Limb (tissue), 2 donors: ENCODE results near the gene RAB24.

Source experiments
- DNase-seq, 2 donors: peaks; one replicate each; pipeline ENCODE4 v3.0.0-alpha.2; 2016; ENCODE audit errors: extremely low spot score in 2 of 2

RAB24 gene

DNA sequence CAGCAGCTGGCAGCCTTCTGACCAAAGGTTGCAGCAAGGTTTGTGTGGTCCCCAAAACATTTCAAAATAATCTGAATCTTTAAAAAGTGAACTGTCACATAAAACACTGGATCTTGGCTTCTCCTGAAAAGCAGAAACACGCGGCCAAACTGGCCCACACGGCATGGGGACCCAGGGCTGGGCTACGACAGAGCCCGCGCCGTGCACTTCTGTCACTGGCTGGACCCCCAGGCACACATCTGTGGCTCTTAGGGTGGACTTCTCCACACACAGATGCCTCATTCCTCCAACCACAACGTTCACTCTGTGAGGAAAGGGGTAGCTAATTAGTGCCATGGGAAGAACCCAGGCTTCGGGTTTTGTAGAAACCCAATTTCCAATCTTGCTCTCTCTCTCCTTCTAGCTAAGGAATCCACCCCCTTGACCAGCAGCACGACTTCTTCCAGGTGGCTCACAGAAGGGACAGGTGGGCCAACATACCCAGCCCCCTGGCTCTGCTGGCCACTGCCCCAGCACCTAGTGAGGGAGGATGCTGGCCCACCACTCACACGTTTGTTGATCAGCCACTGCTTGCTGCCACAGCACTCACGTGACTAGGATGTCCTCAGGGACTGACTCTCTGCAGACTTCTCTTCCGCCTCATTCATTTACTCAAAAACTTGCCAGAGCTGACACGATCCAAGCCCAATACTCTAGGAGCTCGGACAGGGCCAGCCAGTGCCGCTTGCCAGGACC lies 30.1 kb upstream of the RAB24 start:
- DNase-seq = no peak

DNA sequence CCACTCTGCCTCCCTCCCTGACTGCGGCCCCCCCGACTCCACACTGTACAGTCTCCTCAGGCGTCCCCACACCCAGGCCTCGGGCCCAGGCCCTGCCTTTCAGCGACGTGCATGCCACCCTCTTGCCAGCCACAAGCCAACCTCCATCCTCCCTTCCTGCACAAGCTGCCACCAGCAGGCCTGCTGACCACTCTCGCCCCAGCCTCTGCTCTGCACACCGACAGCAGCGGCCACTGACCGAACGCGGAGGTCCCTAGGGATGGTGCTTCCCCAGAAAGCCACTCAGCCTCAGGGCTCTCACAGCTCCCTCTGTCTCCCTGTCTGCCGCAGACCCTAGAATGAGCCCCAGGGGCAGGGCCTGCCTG lies 29.4 kb upstream of the RAB24 start:
- DNase-seq = no peak

DNA sequence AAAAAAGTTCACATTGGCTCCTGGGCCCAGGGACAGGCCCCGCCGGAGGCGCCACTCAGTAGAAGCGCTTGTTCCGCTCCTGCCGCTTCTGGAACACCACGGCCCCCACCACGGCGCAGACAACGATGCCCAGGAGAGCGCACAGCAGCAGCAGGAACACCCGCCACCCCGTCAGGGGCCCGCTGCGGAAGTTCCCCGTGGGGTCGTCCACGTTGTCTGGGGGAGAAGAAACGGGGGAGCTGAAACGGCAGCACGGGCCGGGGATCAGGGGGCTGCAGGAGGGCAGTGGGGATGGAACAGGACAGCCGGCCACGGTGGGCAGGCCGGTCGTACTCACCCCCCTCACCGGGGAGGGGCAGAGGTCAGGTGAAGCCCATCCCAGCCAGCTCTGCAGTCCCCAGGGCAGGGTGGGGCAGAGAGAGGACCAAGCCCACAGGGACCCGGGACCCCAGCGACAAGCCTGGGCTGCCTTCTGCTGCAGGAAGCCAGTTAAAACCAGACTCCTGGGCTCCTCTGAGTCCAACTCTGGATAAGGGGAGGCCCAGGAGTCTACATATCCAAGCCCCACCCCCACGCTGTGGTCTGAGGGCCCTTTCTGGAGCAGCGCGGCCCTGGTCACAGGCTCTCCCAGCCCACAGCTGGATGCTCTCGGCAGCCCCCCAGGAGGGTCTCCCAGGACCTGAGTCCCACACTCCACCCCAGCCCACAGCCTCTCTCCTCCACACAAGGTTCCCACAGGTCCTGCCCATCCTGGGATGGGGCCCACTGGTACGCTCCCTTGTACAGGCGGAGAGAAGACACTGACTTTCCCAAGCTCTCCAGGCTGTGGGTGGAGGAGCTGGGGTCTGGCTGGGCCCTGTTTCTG lies 28.7 kb upstream of the RAB24 start:
- no peak for DNase-seq

DNA sequence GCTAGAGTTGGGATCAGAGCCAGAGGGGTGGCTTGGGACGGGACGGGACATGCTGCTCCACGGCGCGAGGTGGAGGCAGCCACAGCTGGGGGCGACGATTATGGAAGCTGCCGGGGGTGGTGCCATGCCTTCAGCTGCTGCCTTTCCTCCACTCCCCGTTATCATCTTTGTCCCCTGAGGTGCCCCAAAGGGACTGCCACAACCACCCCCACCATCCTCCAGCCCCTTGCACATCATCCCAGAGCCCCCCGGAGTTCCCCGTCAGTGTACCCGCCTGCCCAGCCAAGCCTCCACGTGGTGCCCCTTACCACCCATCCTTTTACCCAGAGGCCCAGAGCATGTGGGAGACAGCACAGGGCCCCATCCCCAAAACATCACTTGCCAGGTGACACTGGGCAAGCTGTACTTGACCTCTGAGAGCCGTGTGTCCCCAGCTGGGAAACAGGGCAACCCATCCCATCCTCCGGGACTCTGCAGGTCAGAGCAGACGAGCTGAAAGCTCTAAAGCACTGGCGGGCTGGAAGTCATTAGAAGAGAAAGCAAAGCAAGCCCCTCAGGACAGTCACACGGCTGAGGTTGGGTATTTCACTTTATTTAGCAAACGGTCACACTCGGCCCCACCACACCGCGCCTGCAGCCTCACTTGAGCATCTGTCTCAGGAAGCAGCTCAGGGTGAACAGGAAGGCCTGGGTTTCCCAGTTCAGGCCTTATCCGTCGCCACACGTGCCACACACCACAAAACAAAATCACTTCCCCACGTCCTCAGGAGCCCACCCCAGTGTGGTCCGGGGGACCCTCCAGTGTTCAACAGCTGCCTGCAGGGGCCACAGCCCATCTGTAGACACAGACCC lies 27.7 kb upstream of the RAB24 start:
- DNase-seq = no peak

DNA sequence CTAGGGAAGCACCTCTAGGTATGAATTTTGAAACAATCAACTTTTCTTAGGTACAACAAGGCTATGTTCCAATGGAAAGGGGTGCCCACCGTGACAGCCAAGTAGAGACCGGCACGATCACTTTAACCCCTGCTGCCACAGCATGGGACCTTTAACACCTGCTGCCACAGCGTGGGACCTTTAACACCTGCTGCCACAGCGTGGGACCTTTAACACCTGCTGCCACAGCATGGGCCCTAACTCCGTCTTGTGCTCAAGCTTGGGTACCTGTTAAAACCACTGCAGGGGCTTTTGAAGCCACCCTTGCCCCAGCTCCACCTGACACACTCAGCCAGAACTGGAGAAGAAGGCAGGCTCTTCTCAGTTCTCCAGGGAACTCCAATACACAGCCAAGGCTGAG lies 26.4 kb upstream of the RAB24 start:
- DNase-seq = no peak

DNA sequence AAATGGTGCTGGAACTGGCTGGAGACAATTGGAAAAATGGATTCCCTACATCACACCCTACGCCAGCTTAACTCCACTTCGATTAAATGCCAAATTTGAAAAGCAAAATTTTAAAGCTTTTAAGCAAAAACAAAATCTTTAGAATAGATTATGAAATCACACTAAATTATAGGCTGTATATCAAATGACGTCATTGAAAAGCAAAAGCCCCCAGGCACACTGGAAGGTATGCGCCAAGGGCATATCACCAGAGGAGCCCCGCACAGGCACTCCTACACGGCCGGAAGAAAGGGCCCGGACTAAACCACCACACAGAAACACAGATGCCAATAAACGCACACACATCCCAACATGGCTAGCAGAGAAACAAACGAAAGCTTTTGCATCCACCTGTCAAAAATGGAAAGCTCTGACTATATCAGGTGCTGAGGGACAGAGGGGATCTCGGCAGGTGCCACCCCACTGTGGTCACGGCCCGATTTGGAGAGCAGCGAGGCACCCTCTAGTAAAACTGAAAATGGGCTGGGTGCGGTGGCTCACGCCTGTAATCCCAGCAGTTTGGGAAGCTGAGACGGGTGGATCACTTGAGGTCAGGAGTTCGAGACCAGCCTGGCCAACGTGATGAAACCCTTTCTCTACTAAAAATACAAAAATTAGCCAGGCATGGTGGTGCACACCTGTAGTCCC lies 25.2 kb upstream of the RAB24 start:
- DNase-seq = no peak

DNA sequence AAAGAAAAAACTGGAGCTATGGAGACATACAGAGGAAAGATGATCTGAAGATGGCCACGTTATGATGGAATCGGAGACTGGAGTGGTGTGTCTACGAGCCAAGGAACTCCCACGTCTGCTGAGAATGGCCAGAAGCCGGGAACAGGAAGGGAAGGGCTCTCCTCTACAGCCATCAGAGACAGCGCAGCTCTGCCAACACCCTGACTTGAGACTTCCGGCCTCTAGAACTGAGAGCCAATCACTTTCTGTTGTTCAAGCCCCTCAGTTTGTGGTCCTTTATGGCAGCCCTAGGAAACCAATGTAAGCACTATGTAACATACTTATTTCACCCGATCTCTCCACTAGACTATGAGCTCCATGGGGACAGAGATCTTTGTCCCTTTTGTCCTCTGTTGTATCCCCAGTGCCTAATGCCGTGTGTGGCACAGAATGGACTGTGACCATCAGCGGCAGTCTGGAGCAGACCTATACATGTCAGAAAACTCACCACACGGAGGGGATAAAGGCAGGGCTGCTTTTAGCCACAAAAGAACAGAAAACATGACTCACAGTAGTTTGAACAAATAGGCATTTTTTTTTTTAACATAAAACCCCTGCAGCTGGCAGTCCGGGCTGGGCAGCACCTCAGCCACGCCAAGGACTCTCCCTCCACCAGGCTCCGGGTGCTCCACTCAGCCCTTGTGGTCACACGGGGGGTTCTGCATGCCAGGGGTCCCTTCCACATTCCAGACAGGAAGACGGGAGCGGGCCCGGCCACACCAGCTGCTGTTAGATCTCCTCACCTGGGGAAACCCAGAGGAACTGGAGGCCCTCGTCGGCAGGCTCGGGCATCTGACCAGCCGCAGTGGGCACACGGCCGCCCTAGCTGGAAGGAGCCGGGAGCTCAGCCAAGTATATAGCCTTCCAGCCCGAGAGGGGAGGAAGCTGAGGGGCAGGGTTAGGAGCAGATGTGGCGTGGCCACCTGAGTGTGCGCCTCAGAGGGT lies 24.3 kb upstream of the RAB24 start:
- no peak for DNase-seq

DNA sequence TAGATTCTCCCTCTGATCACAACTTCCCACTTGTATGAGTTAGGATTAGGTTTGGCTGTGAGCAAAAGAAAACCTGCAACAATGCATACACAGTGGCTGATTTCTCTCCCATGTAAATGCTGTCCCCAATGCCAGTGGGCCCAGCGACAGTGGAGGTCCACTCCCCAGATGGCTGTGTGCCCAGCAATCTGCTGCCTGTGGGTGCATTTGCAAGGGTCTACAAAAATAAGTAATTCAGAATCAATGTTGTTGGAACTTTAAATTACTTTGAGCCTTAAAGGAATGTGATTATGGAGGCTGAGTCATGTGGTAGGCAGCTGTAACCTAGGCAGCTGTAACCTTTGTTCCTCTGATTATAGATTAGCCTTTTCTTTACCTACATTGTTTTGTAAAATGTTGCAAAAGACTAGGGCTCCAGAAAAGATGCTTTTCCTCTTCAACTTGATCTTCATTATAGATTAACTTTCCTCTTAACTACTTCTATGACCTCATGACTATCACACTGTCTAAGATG lies 22.4 kb upstream of the RAB24 start:
- DNase-seq = no peak

DNA sequence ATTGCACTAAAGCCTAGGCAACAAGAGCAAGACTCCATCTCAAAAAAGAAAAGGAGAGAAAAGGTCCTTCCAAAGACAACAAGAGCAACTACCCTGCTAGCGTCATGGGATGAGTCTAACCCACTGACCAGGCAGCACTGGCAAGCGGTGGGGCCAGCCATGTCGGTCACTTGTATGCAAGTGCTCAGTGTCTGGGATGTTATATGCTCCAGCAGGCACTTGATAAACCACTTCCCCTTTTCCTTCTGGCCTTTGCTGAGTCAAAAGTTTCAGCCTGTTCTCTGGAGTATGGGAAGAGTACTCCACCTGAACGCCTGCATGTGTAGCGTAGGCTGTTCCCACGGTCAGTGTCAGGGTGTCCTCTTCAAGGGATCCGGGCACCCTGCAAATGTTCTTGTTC lies 17.4 kb upstream of the RAB24 start:
- no peak for DNase-seq

DNA sequence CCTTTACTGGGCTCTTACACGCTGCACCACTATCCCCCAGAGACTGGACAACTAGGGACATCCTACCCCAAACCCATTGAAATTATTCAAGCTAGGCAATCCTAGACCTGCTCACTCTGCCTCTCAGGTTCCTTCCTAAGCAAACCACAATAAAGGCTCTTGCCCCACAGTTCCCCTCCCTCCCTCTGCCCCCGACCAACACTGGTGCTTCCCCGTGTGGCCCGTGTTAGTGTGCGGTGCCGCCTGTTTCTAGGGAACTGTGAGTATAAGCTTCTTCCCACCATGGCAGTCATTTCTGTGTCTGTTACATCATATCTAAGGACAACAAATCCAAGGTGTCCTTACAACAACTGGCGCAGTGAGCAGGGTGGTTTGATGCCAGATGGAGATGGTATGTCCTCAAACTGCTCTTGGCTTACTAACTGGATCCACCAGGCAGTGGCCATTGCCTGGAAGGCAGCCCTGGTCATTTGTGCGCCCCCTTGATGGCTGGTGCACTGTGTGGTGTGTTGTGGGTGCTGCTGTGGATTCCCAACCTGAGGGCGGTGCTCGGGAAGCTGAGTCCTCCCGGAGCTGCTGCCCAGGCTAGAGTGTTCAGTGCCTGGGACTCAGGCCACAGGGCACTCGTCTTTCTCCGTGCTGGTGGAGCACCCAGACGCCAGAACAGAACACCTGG lies 16.5 kb upstream of the RAB24 start:
- DNase-seq = no peak

DNA sequence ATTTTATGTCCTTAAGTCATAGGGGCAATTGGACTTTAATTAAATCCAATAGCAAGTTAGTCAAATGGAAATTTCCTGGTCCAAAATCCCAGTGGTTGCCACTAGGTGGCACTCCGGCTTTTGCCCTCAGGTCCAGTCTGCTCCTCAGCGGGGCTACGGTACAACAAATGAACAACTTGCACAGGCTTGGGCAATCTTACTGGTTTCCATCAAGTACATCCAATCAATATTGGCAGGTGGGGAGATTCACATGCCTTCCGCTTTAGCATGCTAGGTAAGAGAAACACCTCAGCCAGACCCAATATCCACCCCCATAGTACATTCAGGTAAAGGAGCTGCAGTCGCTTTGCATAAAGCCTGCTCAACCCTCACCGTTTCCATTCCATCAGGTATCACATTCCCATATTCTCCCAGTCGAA lies 14.4 kb upstream of the RAB24 start:
- DNase-seq = peak; percentile 54 to 67

DNA sequence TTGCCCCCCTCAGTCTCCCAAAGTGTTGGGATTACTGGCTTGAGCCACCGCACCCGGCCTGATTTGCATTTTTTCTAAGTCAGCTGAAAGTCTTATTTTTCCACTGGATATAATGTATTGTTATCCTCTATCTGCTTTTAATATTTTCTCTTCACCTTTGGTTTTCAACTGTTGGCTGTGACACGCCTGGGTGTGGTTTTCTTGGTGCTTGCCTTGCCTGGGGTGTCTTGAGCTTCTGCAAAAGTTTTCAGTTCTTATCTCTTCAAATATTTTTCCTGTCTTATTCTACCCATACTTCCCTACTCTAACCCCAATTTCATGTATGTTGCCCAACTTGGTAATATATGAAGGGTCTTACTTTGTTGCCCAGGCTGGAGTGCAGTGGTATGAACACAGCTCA lies 12.5 kb upstream of the RAB24 start:
- no peak for DNase-seq

DNA sequence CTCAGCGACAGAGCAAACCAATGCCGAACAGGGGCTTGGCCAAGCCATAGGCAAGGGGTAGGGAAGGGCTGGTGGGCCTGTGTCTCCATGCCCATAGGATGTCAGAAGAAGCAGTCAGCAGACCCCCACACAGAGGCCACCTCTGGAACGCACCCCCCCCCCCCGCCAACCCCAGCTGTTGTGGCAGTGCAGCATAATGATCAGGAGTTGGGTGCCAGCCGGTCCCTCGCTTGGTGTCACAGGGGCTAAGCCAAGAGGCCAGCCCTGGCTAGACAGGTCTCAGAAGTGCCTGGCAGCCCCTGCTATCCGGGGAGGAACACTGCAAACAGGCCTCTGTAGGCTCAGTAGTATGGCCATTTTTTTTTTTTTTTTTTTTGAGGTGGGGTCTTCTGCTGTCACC lies 11.9 kb upstream of the RAB24 start:
- no peak for DNase-seq

DNA sequence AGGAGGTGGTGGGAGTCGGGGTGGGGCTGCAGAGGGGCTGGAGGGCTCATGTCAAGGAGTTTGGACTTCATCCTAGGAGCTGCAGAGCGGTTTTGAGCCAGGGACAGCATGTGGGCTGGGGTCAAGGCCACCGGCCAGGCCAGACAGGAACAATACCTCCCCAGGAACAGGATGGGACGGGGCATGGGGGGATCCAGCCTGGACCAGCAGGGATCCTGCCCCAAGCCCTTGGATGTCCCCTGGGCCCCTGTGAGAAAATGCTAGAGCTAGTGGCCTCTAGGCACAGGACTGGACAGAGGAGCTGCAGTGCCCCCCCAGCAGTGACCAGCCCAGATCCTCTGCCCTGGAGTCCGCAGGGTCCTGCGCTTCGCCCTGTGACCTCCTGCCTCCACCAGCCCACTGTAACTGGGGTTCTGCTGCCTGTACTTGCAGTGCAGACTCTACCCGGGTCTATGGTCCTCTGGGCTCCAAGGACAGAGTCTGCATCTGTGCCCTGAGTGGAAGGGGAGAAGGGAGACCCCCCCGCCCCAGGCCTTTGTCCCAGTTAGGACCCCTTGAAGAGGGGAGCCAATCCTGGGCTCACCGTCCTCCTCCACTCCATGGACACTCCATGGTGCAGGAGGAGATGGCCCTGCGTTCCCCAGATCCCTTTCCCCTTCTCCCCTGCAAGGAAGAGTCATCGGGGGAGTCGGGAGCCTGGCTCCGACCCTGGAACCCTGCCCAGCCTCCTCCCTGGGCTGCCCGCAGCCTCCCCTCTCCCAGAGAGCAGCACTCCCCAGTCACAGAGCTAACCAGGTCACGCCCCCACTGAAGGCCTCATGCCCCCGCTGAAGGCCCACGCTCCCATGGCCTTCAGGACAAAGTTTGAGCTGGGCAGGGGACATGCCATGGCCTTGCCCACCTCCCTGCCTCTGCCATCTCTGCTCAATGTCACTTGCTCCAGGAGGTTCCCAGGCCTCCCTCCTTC lies 11.1 kb upstream of the RAB24 start:
- DNase-seq = no peak

DNA sequence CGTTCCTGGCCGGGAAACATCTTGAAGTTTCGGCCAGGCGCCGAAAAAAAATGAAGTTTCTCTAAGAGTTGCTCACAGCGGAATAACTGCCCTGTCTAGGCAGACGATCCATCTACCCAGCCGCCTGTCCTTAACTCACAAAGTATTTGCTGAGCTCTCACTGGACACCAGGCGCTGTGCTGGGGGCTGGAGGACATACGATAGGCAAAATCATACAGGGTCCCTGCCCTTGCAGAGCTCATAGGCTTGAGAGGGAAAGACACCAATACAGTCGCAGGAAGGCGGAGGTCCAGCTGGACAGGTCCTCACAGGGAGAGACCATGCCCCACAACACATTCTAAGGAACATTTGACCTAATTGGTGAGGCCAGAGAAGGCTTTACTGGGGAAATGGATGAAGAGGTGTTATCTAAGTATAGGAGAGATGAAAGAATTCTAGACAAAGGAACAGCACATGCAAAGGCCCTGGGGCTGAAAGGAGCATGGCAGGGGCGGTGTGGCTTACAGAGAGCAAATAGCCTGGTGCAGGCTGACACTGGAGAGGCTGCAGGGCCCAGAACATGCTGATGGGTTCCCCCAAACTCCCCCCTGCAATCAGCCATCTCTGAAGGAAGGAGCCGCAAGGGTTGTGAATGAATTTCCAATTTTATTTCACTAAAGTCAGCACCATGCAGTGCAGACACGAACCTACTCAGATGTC lies 10.2 kb upstream of the RAB24 start:
- no peak for DNase-seq

DNA sequence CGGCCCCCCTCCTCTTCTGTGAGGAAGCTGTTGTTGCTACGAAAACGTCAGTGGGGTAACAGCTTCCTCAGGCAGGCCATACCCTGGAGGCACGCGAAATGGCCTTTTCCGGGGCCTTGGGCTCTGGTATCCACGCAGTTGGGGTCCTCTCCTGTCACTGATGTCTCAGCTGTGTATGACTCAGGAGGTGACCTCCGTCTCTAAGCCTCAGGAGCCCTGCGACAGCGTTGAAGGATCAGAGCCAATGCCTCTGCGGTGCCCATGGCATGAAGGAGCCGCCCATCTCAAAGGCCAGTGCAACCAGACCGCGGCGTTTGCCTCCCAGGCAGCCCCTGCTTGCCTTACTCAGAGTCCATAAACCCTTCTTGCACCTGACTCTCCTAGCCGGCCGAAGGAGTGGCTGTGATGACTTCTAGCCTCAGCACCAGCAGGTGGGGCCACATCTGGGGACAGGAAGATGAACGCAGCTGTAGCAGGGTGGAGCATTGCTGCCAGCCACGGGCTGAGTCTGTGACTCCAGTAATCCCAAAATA lies 9.2 kb upstream of the RAB24 start:
- DNase-seq = no peak
